ENCODE results near the gene KLC4.

Gene KLC4

GRCh38 chr6:43058531-43058930 is 900 bp upstream of the KLC4 start:
- ChIA-PET POLR2A (interaction anchor here (1.1 kb wide), 1 partner anchor 10 kb away, joined by 5 read pairs; no protein-coding TSS in a partner anchor), CTCF (interaction anchor here (1.1 to 2.0 kb wide), 2 partner anchors 48 to 85 kb away, joined by 3 to 5 read pairs; no protein-coding TSS in a partner anchor)
- no peak for DNase-seq (ENCODE audit: extremely low spot score)
- TF ChIP-seq CTCF (IDR thresholded peaks at IDR 0.05; ENCODE audit: control extremely low read depth, extremely low read depth, low read depth, missing control alignments), result no peak

GRCh38 chr6:43060034-43060754 is 763 bp downstream of the KLC4 start:
- TF ChIP-seq CTCF (IDR thresholded peaks at IDR 0.05; ENCODE audit: control extremely low read depth, extremely low read depth, low read depth, missing control alignments), result no peak
- CTCF ChIA-PET, result interaction anchor here (0.9 to 1.8 kb wide), 4 partner anchors 9 to 83 kb away, joined by 3 to 5 read pairs (median 4); no protein-coding TSS in a partner anchor

GRCh38 chr6:43060755-43061633 is 1.6 kb downstream of the KLC4 start:
- ChIA-PET CTCF (interaction anchor here (0.9 to 1.8 kb wide), 4 partner anchors 8 to 83 kb away, joined by 3 to 5 read pairs (median 4); no protein-coding TSS in a partner anchor), POLR2A (no interaction called here)
- DNase-seq (ENCODE audit: extremely low spot score), result no peak
- no peak for TF ChIP-seq CTCF (IDR thresholded peaks at IDR 0.05; ENCODE audit: control extremely low read depth, extremely low read depth, low read depth, missing control alignments)

More at GRCh38 chr6:43060034-43060754, 763 bp downstream of the KLC4 start:
- POLR2A ChIA-PET, result interaction anchor here (1.1 kb wide), 1 partner anchor 11 kb away, joined by 5 read pairs; no protein-coding TSS in a partner anchor
- no peak for DNase-seq (ENCODE audit: extremely low spot score)

- CTCF ChIA-PET, result interaction anchor here (1.8 kb wide), 2 partner anchors 7 to 55 kb away, joined by 5 read pairs; no protein-coding TSS in a partner anchor
- POLR2A ChIA-PET, result no interaction called here
- TF ChIP-seq CTCF (IDR thresholded peaks at IDR 0.05; ENCODE audit: control extremely low read depth, extremely low read depth, low read depth, missing control alignments), result no peak
- no peak for DNase-seq (ENCODE audit: extremely low spot score)
These were observed 2.4 kb downstream of the KLC4 start for GRCh38 chr6:43061861-43062260.

- CTCF ChIA-PET, result interaction anchor here (0.8 to 1.5 kb wide), 4 partner anchors 10 to 172 kb away, joined by 3 to 4 read pairs (median 3); partner anchors contain the start of gene KLHDC3
- no peak for TF ChIP-seq CTCF (IDR thresholded peaks at IDR 0.05; ENCODE audit: control extremely low read depth, extremely low read depth, low read depth, missing control alignments)
- POLR2A ChIA-PET, result no interaction called here
These were observed 3.4 kb downstream of the KLC4 start for GRCh38 chr6:43062818-43063217.

GRCh38 chr6:43070028-43070632 is 10.7 kb downstream of the KLC4 start:
- TF ChIP-seq CTCF (IDR thresholded peaks at IDR 0.05; ENCODE audit: control extremely low read depth, extremely low read depth, low read depth, missing control alignments), result peak; percentile 11
- POLR2A ChIA-PET, result no interaction called here
- DNase-seq (ENCODE audit: extremely low spot score), result peak; percentile 77
- CTCF ChIA-PET, result interaction anchor here (1.0 to 3.8 kb wide), 5 partner anchors 9 to 112 kb away, joined by 3 to 19 read pairs (median 3); partner anchors contain the start of gene CUL9

More at GRCh38 chr6:43062818-43063217, 3.4 kb downstream of the KLC4 start:
- no peak for DNase-seq (ENCODE audit: extremely low spot score)
